ENCODE results near the gene ITGAD. TPM values are rescaled to one million over a fixed set of nuclear protein-coding genes. Genes with fewer than 3 reads are reported as not detected.

Gene ITGAD
- total and polyA plus RNA-seq, 2 of the 13 experiments (the other 11 are each of a cell fraction or from before 2014, with no cell fraction given) = not detected

DNA sequence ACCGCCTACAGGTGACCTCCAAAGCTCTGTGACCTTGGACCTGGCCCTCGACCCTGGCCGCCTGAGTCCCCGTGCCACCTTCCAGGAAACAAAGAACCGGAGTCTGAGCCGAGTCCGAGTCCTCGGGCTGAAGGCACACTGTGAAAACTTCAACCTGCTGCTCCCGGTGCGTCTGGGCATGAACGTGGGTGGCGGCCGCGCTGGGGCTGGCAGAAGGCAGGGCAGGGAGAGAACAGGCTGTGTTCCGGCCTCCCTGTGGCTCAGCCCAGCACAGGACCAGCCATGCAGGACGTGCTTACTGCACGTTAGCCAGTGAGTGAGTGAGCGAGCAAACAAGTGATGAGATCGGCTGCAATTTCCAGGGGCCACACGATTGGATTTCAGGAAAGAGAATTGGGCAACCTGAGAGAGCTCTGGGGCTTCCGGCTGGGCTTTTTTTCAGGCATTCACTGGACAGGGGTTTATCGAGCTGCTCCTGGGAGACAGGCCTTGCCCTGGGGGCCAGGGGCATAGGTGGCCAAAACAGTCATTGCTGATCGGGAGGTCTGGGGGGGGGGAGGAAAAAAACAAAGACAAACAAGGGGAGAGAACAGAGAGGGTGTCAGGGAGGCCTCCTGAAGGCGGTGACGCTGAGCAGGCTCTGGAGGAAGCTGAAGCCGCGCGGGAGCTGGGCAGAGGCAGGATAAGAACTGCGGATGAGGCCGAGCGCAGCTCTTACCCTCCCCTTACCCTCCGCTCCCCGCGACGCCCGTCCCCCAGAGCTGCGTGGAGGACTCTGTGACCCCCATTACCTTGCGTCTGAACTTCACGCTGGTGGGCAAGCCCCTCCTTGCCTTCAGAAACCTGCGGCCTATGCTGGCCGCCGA lies 21.3 kb upstream of the ITGAD start (continued):
- TF ChIP-seq ZNF329 (CRISPR knock-in tag; IDR thresholded peaks at IDR 0.05; ENCODE audit: low read depth) (no peak), HNRNPK (IDR thresholded peaks at IDR 0.05; ENCODE audit: low read depth, low read length, poor library complexity, severe bottlenecking) (no peak), RFX3 (CRISPR knock-in tag; IDR thresholded peaks at IDR 0.05) (no peak), ELF3 (CRISPR knock-in tag; IDR thresholded peaks at IDR 0.05) (peak; percentile 57; the same call in 1 of the 2 replicates), DMAP1 (CRISPR knock-in tag; IDR thresholded peaks at IDR 0.05) (0 out of 2 replicates have a peak, but pooled peaks have one; percentile 24), KDM5A (IDR thresholded peaks at IDR 0.05; ENCODE audit: borderline replicate concordance, low read length) (no peak), KLF6 (CRISPR knock-in tag; IDR thresholded peaks at IDR 0.05) (no peak), SCMH1 (CRISPR knock-in tag; IDR thresholded peaks at IDR 0.05; ENCODE audit: borderline replicate concordance) (no peak), ZNF550 (CRISPR knock-in tag; IDR thresholded peaks at IDR 0.05; ENCODE audit: borderline replicate concordance) (no peak), AKAP8 (CRISPR knock-in tag; IDR thresholded peaks at IDR 0.05) (no peak), ZNF598 (CRISPR knock-in tag; IDR thresholded peaks at IDR 0.05; ENCODE audit: borderline replicate concordance) (no peak), ZNF256 (CRISPR knock-in tag; conservative IDR thresholded peaks at IDR 0.05) (no peak), ZBTB34 (CRISPR knock-in tag; IDR thresholded peaks at IDR 0.05) (no peak), POLR2AphosphoS2 (IDR thresholded peaks at IDR 0.05; ENCODE audit: low read depth, low read length) (no peak), TOE1 (CRISPR knock-in tag; IDR thresholded peaks at IDR 0.05) (no peak), ZNF777 (CRISPR knock-in tag; IDR thresholded peaks at IDR 0.05) (no peak), TAF15 (IDR thresholded peaks at IDR 0.05; ENCODE audit: low read depth, low read length, poor library complexity, severe bottlenecking) (no peak), ZBTB42 (CRISPR knock-in tag; IDR thresholded peaks at IDR 0.05) (peak; percentile 42; the same call in 1 of the 2 replicates), FOXJ3 (CRISPR knock-in tag; IDR thresholded peaks at IDR 0.05; ENCODE audit: borderline replicate concordance) (no peak), PPARG (CRISPR knock-in tag; conservative IDR thresholded peaks at IDR 0.05) (no peak), ZMYM4 (CRISPR knock-in tag; IDR thresholded peaks at IDR 0.05) (0 out of 2 replicates have a peak, but pooled peaks have one; percentile 25), ZNF672 (CRISPR knock-in tag; IDR thresholded peaks at IDR 0.05) (no peak), SYNCRIP (IDR thresholded peaks at IDR 0.05; ENCODE audit: insufficient read depth, low read depth, low read length) (no peak), MLLT10 (CRISPR knock-in tag; IDR thresholded peaks at IDR 0.05) (no peak), SOX13 (IDR thresholded peaks at IDR 0.05) (no peak; the same call in 1 of the 2 replicates), SOX13 (CRISPR knock-in tag; conservative IDR thresholded peaks at IDR 0.05 in 1 of 2, IDR thresholded peaks at IDR 0.05 in 1 of 2) (no peak)
- TF ChIP-seq, protein P1, sequence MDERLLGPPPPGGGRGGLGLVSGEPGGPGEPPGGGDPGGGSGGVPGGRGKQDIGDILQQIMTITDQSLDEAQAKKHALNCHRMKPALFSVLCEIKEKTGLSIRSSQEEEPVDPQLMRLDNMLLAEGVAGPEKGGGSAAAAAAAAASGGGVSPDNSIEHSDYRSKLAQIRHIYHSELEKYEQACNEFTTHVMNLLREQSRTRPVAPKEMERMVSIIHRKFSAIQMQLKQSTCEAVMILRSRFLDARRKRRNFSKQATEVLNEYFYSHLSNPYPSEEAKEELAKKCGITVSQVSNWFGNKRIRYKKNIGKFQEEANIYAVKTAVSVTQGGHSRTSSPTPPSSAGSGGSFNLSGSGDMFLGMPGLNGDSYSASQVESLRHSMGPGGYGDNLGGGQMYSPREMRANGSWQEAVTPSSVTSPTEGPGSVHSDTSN (CRISPR knock-in tag; IDR thresholded peaks at IDR 0.05) = no peak
- TF ChIP-seq, protein P2, sequence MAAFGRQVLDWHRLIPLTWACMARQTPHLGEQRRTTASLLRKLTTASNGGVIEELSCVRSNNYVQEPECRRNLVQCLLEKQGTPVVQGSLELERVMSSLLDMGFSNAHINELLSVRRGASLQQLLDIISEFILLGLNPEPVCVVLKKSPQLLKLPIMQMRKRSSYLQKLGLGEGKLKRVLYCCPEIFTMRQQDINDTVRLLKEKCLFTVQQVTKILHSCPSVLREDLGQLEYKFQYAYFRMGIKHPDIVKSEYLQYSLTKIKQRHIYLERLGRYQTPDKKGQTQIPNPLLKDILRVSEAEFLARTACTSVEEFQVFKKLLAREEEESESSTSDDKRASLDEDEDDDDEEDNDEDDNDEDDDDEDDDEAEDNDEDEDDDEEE (CRISPR knock-in tag; IDR thresholded peaks at IDR 0.05) = 0 out of 2 replicates have a peak, but pooled peaks have one; percentile 43

Measured in HepG2 (cell line).